ENCODE measurements around the gene GPS1.

The GPS1 gene

GRCh38 chr17:82009413-82009812 lies 42.3 kb upstream of the GPS1 start:
- no peak overlapping the region for H3K9ac ChIP-seq (ENCODE audit: low read depth, low read length)
- no peaks in the 10 kb centered on the region for H3K4me1 ChIP-seq (ENCODE audit: insufficient read depth, low read length)
- no peak overlapping the region for H3K4me3 ChIP-seq (ENCODE audit: low read depth in 1 of 2, low read length in 2 of 2)
- no peak for ATAC-seq (ENCODE audit: insufficient read depth, low read depth)
- H3K79me2 ChIP-seq (ENCODE audit: insufficient read depth, low read length) = no peaks in the 10 kb centered on the region
- no peak overlapping the region for H3K27ac ChIP-seq (ENCODE audit: low read length)
- no peaks in the 10 kb centered on the region for H3K27me3 ChIP-seq (ENCODE audit: insufficient read depth, low read length, poor library complexity)
- no peak overlapping the region for H2AFZ ChIP-seq (ENCODE audit: low read depth, low read length)
- DNase-seq = no peak
- no peaks in the 10 kb centered on the region for H3K9me3 ChIP-seq (ENCODE audit: insufficient read depth, low read length, severe bottlenecking)
- TF ChIP-seq EZH2 (IDR thresholded peaks at IDR 0.05; ENCODE audit: borderline replicate concordance, low read depth, low read length, severe bottlenecking) = no peak
- TF ChIP-seq CTCF (IDR thresholded peaks at IDR 0.05; ENCODE audit: borderline replicate concordance, extremely low read depth, low read length, poor library complexity, severe bottlenecking) = no peak
- 0 out of 2 replicates have a peak, but pooled peaks cover 4% of the 10 kb centered on the region for H4K20me1 ChIP-seq (ENCODE audit: insufficient read depth, low read length)
- no peaks in the 10 kb centered on the region for H3K36me3 ChIP-seq (ENCODE audit: insufficient read depth, low read length)
- H3K4me2 ChIP-seq (ENCODE audit: insufficient read depth, low read length) = no peak overlapping the region

GRCh38 chr17:82010575-82011525 lies 40.8 kb upstream of the GPS1 start:
- no peak overlapping the region for H2AFZ ChIP-seq (ENCODE audit: low read depth, low read length)
- H4K20me1 ChIP-seq (ENCODE audit: insufficient read depth, low read length) = peaks cover 4% of the 10 kb centered on the region; the same call in 1 of the 2 replicates
- no peaks in the 10 kb centered on the region for H3K4me1 ChIP-seq (ENCODE audit: insufficient read depth, low read length)
- ATAC-seq (ENCODE audit: insufficient read depth, low read depth) = no peak
- no peaks in the 10 kb centered on the region for H3K79me2 ChIP-seq (ENCODE audit: insufficient read depth, low read length)
- TF ChIP-seq CTCF (IDR thresholded peaks at IDR 0.05; ENCODE audit: borderline replicate concordance, extremely low read depth, low read length, poor library complexity, severe bottlenecking) (no peak), EZH2 (IDR thresholded peaks at IDR 0.05; ENCODE audit: borderline replicate concordance, low read depth, low read length, severe bottlenecking) (no peak)
- DNase-seq = no peak
- no peak overlapping the region for H3K27ac ChIP-seq (ENCODE audit: low read length)
- H3K36me3 ChIP-seq (ENCODE audit: insufficient read depth, low read length) = no peaks in the 10 kb centered on the region
- H3K4me2 ChIP-seq (ENCODE audit: insufficient read depth, low read length) = no peak overlapping the region
- no peak overlapping the region for H3K9ac ChIP-seq (ENCODE audit: low read depth, low read length)
- no peak overlapping the region for H3K4me3 ChIP-seq (ENCODE audit: low read depth in 1 of 2, low read length in 2 of 2)
- no peaks in the 10 kb centered on the region for H3K9me3 ChIP-seq (ENCODE audit: insufficient read depth, low read length, severe bottlenecking)
- no peaks in the 10 kb centered on the region for H3K27me3 ChIP-seq (ENCODE audit: insufficient read depth, low read length, poor library complexity)

GRCh38 chr17:82011617-82012187 lies 40.0 kb upstream of the GPS1 start:
- no peak overlapping the region for H2AFZ ChIP-seq (ENCODE audit: low read depth, low read length)
- TF ChIP-seq EZH2 (IDR thresholded peaks at IDR 0.05; ENCODE audit: borderline replicate concordance, low read depth, low read length, severe bottlenecking) (no peak), CTCF (IDR thresholded peaks at IDR 0.05; ENCODE audit: borderline replicate concordance, extremely low read depth, low read length, poor library complexity, severe bottlenecking) (no peak)
- no peaks in the 10 kb centered on the region for H3K4me1 ChIP-seq (ENCODE audit: insufficient read depth, low read length)
- no peak for DNase-seq
- H3K9ac ChIP-seq (ENCODE audit: low read depth, low read length) = no peak overlapping the region
- H3K27me3 ChIP-seq (ENCODE audit: insufficient read depth, low read length, poor library complexity) = no peaks in the 10 kb centered on the region
- H3K27ac ChIP-seq (ENCODE audit: low read length) = no peak overlapping the region
- H3K9me3 ChIP-seq (ENCODE audit: insufficient read depth, low read length, severe bottlenecking) = no peaks in the 10 kb centered on the region
- no peak overlapping the region for H3K4me2 ChIP-seq (ENCODE audit: insufficient read depth, low read length)
- no peak for ATAC-seq (ENCODE audit: insufficient read depth, low read depth)
- no peak overlapping the region for H3K4me3 ChIP-seq (ENCODE audit: low read depth in 1 of 2, low read length in 2 of 2)
- H3K79me2 ChIP-seq (ENCODE audit: insufficient read depth, low read length) = no peaks in the 10 kb centered on the region
- H4K20me1 ChIP-seq (ENCODE audit: insufficient read depth, low read length) = peaks cover 4% of the 10 kb centered on the region; the same call in 1 of the 2 replicates
- peaks cover 2% of the 10 kb centered on the region; the same call in 1 of the 2 replicates for H3K36me3 ChIP-seq (ENCODE audit: insufficient read depth, low read length)
